GM18873 (cell line): Measurements from ENCODE around the gene GUCY1A2.

Source experiments
- ATAC-seq: cut with Tn5 transposase; IDR thresholded peaks from one replicate; pipeline ENCODE4 v1.9.1; 2021; ENCODE audit warnings: mild to moderate bottlenecking, moderate library complexity, moderate number of reproducible peaks; ENCODE audit not compliant: unreplicated experiment, low FRiP score

GUCY1A2 gene

GRCh38 chr11:106681435-106681834 lies 336.8 kb downstream of the GUCY1A2 start:
- ATAC-seq: no peak

DNA sequence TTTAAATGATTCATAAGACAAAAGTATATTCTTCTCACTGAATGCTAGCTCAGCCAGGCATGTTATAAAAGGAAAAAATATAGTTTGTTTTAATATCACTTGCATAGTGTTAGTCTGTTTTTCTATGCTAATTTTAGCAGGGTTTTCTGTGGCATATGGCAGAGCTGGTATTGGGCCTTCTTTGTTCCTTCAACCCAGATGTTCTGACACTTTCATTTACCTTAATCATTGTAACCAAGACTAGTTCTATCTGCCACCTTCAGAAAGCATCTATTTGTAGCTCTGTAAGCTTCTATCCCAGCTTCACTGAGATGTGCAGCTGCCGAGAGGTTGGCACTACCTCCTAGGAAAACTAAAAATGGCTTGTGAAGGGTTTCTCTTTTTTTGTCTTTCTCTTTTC lies 338.7 kb downstream of the GUCY1A2 start:
- ATAC-seq: no peak

GRCh38 chr11:106679181-106679580 lies 339.1 kb downstream of the GUCY1A2 start:
- ATAC-seq: no peak

GRCh38 chr11:106670069-106670468 lies 348.2 kb downstream of the GUCY1A2 start:
- ATAC-seq: no peak

GRCh38 chr11:106668147-106668546 lies 350.1 kb downstream of the GUCY1A2 start:
- no peak for ATAC-seq

DNA sequence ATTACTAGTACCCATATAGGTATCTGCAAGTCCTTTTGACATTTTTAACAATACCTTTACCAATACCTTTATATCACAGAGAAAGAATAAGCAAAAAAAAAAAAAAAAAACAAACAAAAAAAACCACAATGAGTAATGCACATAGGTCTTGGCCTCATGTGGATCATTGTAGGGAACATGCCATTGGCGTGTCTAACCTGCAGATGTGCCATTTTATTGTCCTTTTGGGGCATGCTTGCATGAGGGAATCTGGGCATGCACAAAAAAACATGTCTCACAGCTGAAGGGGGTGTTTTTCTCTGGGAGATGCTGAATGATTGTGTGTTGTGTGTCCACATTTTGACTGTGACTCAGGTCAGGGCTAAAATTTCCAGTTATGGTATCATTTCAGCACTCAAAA lies 361.6 kb downstream of the GUCY1A2 start:
- ATAC-seq: no peak

DNA sequence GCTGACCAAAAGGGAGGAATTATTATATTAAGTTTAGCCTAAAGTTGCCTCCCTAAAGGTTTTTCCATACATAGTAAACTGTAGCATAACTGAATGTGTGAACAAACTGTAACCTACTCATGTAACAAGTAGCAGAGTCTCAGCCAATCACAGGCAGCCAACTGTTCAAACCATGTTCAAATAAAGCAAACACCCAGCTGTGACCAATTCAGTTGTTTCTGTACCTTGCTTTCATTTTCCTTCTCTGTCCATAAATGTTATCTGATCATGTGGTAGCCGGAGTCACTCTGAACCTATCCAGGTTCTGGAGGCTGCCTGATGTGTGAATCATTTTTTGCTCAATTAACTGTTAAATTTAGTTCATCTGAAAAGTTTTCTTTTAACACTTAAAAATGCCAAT lies 373.5 kb downstream of the GUCY1A2 start:
- ATAC-seq: no peak

- no peak for ATAC-seq
These were observed 375.9 kb downstream of the GUCY1A2 start for GRCh38 chr11:106642331-106642730.

GRCh38 chr11:106632283-106632682 lies 386.0 kb downstream of the GUCY1A2 start:
- ATAC-seq: no peak

DNA sequence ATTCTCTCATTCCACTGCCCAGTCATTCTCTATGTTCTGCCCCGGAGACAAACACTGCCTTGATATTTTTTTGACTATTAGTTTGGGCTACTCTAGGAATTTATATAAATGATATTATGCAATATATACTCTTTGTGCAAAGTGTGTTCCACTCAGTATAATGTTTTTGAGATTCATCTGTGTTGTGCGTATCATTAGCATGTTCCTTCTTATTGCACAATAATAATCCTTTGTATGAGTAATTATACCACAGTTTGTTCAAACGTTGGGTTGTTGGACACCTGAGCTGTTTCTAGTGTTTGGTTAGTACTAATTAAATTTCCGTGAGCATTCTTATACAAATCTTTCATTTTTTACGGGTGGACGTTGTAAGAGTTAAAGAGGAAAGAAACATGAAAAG lies 390.6 kb downstream of the GUCY1A2 start:
- no peak for ATAC-seq

DNA sequence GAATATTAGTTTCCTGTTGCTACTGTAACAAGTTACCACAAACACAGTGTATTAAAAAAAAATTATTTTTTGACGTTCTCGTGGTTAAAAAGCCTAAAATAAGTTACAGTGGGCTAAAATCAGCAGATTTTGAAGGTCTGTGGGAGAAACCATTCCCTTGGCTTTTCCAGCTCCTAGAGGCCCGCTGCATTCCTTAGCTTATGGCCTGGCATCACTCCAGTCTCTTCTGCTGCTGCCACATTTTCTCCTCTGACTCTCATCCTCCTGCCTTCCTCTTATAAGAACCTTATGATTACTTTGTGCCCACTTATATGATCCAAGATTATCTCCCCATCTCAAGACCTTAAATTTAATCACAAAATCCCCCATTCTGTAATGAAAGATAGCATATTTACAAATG lies 392.7 kb downstream of the GUCY1A2 start:
- ATAC-seq: no peak

DNA sequence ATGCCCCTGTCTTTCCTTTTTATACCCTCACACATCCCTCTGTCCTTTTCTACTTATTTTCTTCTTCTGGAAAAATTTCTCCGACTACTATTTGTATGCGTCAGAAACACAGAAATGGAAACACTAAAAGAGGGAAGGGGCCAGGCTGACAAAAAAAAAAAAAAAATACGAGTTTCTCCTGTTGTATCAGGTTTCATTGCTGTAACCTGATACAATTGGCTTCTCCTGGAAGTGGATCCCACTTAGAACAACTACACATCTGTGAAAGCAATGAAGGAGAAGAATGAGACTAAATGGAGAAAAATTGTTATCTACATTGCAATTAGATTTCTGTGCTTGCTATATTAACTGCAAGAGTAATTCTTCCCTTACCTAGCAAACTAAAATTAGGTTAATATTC lies 393.9 kb downstream of the GUCY1A2 start:
- ATAC-seq: no peak
